Raji (cell line): Measurements from ENCODE around the gene POP4.

Experiments used
- POLR2A ChIP-seq: IDR thresholded peaks from 2 replicates; pipeline ENCODE4 v1.6.1; 2011; ENCODE audit warnings: low read depth, low read length, control low read depth; ENCODE audit not compliant: insufficient read depth

Gene POP4

DNA sequence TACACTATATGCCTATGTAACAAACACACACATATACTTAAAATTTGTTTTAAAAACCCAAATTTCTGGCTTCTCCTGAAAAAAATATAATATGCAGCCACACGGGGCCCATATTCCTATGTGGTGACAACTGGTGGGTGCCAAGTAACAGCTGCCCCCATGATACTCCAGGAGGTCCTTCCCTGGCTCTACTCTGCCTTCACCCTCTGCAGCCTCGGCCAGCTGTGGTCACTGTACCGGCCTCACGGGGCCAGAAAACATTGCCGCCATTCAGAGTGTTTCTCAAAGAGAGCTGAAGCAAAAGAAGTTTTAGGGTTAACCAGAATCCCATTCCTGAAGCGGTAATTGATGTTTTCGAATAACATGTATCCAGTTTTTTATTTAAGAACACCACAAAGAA, 32.6 kb upstream of the POP4 start:
- no peak for TF ChIP-seq POLR2A

GRCh38 chr19:29574510-29574909, 31.6 kb upstream of the POP4 start:
- TF ChIP-seq POLR2A = no peak

GRCh38 chr19:29576046-29576606, 30.0 kb upstream of the POP4 start:
- TF ChIP-seq POLR2A = no peak

DNA sequence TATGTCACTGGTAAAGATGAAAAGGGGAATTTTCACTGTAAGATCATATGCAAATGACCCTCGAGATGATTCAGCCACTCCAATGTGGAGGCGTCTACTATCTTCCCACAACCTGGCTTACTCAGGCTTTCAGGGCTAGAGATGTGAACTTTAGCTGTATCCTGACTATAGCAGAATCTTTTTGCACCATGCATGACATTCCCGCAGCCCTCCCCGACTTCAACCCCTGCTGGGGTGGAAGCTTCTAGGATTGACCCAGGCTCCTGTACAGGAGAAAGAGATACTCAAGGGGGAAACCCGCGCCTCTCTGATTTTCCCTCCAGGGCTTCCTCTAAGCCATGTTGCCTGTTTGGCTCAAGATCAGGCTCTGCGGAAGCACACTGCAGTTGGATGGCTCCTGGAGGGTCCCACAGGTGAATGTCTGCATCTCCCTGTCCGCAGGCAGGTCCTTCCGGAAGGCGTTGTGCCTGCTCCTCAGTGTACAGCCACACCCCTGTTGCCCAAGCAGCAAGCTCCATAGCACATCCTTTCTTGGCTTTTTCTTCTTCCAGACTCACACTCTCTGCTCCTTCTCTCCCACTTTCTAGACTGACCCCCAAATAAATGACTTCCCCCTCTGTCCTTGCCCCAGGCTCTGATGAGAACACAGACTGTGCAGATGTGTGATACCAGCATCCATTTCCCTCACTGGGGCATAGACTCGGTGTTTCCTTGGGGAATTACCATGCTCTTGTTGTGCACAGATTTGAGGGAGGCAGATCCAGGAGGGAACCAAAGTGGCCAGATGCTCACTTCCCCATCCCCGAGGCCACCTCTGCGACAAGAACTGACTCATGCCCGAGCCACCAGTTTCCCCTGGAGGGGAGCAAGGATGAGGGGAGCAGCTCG, 29.1 kb upstream of the POP4 start:
- TF ChIP-seq POLR2A = no peak

GRCh38 chr19:29577649-29577963, 28.5 kb upstream of the POP4 start:
- TF ChIP-seq POLR2A = no peak

- no peak for TF ChIP-seq POLR2A
Measured at GRCh38 chr19:29578349-29578748, 27.7 kb upstream of the POP4 start.

GRCh38 chr19:29579308-29579910, 26.7 kb upstream of the POP4 start:
- no peak for TF ChIP-seq POLR2A

DNA sequence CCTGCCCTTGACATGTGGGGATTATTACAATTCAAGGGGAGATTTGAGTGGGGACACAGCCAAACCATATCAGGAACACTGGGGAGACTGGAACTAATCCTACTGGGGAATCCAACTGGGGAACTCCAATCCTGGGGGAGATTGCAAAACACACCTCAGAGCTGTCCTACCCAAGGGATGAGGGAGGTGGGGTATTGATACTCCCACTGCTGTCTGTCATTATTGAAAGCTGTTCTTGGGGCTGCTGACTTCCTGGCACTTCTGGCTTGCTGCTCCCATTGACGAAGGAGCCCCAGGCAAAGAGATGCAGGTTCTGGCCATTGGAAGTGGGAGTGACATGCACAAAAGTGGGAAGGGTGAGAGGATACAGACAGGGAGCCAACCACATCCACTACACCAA, 24.7 kb upstream of the POP4 start:
- no peak for TF ChIP-seq POLR2A

GRCh38 chr19:29583196-29583999, 22.7 kb upstream of the POP4 start:
- TF ChIP-seq POLR2A = no peak

- no peak for TF ChIP-seq POLR2A
Measured at GRCh38 chr19:29586401-29586800, 19.7 kb upstream of the POP4 start.

DNA sequence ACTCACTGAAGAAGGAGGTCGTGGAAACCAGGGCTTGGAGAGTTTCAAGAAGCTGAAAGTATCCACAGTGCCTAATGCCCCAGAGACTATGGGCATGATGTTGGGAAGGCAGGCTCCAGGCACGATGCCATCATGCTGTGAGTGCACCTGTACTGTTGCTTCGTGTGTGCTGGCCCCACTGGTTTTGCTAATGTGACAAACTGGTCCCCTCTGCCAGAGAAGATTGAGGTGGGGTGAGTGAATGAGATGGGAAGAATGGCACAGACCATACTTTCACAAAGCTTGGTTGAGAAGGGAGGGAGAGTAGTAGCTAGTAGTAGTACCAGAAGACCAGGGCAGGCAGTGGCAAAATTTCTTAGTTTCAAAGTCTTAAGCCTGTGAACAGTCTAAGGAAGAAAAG, 19.0 kb upstream of the POP4 start:
- TF ChIP-seq POLR2A = no peak

DNA sequence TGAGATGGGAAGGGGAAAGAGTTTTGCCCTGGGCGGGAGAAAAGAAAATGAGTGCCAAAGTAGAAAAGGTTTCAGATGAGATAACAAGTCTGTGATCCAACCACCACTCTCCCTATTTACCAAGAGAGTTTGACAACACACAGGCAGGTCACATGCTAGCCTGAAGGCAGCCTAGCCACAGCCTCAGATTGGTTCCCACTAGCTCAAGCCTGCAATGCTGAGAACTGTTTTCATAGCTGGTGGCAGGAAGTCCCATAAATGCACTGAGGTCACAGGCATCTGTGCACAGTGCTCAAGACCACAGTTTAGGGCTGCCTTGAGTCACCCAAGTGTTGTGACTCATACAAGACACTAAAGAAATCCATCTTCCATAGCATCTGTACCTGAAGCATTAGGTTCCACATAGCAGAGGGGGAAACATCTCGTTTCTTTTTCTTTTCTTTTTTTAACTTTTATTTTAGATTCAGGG, 18.5 kb upstream of the POP4 start:
- no peak for TF ChIP-seq POLR2A

DNA sequence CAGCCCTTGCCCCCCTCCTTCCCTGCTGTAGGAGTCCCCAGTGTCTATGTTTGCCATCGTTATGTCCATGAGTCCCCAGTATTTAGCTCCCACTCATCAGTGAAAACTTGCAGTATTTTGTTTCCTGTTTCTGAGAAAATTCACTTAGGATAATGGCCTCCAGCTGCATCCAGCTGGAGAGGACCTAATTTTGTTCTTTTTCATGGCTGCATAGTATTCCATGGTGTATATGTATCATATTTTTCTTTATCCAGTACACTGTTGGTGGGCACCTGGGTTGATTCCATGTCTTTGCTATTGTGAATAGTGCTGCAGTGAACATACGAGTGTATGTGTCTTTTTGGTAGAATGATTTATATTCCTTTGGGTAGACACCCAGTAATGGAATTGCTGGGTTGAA, 18.0 kb upstream of the POP4 start:
- no peak for TF ChIP-seq POLR2A

- TF ChIP-seq POLR2A = no peak
Measured at GRCh38 chr19:29590278-29590677, 15.8 kb upstream of the POP4 start.

DNA sequence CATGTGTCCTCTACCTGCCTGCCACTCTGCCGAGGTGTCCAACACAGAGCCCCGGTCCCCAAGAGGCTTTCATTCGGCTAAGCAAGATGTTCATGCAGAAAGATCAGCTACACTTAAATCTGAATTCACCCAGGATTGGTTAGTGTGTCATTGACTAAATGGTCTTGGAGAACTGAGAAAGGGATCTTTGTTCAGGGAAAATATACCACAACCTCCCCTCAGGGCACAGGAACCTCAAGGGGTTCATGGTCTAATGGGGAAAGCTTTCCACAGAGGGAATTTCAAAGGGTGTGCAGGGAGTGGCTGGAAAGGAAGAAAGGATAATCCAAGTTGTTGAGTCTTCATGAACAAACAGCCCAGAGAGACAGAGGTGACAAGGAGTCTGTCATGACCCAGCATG, 14.4 kb upstream of the POP4 start:
- no peak for TF ChIP-seq POLR2A
